Measurements from ENCODE around the gene CNTN6. TPM values are rescaled to one million over a fixed set of nuclear protein-coding genes. Genes with fewer than 3 reads are reported as not detected.
A peak's percentile ranks its signal among the peaks of the same experiment; 100 is the strongest.

Gene CNTN6
- total RNA-seq, 1 experiment from 2014 or later, result not detected

- H2BK15ac ChIP-seq (ENCODE audit: low read depth, low read length), result no peak overlapping the region
These were observed 38.3 kb downstream of the CNTN6 start for GRCh38 chr3:1131166-1131565.

More at GRCh38 chr3:1131166-1131565, 38.3 kb downstream of the CNTN6 start:
- Histone ChIP-seq H2BK120ac (ENCODE audit: low read depth, low read length, poor library complexity, severe bottlenecking) (no peak overlapping the region), H2BK5ac (ENCODE audit: insufficient read length, low read length) (no peak overlapping the region), H3K4me2 (ENCODE audit: insufficient read depth, insufficient read length, low read length) (no peak overlapping the region), H3K27ac (ENCODE audit: insufficient read length, low read depth, low read length) (no peak overlapping the region), H3K79me2 (ENCODE audit: insufficient read depth, low read length) (no peaks in the 10 kb centered on the region), H4K5ac (ENCODE audit: insufficient read length, low read depth, low read length) (no peak overlapping the region), H4K8ac (replicated peaks; ENCODE audit: insufficient read length, low read depth, low read length) (no peak overlapping the region), H3T11ph (ENCODE audit: low read length) (no peak overlapping the region), H3K27me3 (ENCODE audit: insufficient read depth, low read length) (no peaks in the 10 kb centered on the region), H2BK20ac (ENCODE audit: low read depth, low read length, poor library complexity, severe bottlenecking) (no peak overlapping the region), H3K18ac (ENCODE audit: insufficient read length, low read depth, low read length) (no peak overlapping the region), H3K4me1 (ENCODE audit: insufficient read depth, low read length) (no peaks in the 10 kb centered on the region), H3K23me2 (ENCODE audit: insufficient read length, low read depth, low read length, poor library complexity, severe bottlenecking) (no peaks in the 10 kb centered on the region), H3K4ac (ENCODE audit: low read depth, low read length) (no peak overlapping the region), H3K56ac (ENCODE audit: insufficient read length, low read depth, low read length) (no peak overlapping the region), H2AK5ac (ENCODE audit: insufficient read length, low read length) (no peak overlapping the region), H2AFZ (ENCODE audit: low read length) (no peak overlapping the region), H3K23ac (ENCODE audit: insufficient read length, low read depth, low read length) (no peak overlapping the region), H3K9ac (ENCODE audit: extremely low read depth, insufficient read length, low read length) (no peak overlapping the region), H3K14ac (ENCODE audit: insufficient read depth, low read length) (no peak overlapping the region), H3K79me1 (ENCODE audit: insufficient read depth, low read depth, low read length, poor library complexity, severe bottlenecking) (no peaks in the 10 kb centered on the region), H4K20me1 (ENCODE audit: control insufficient read depth, insufficient read depth, insufficient read length) (no peaks in the 10 kb centered on the region), H2BK12ac (ENCODE audit: insufficient read length, low read depth, low read length) (no peak overlapping the region), H3K9me3 (ENCODE audit: control insufficient read depth, low read depth, low read length) (no peaks in the 10 kb centered on the region), H4K91ac (ENCODE audit: insufficient read length, low read depth, low read length) (no peak overlapping the region)
- H3K27me3 Mint-ChIP-seq (ENCODE audit: low read depth), result no peaks in the 10 kb centered on the region
- 0 out of 7 replicates have a peak overlapping the region, but pooled peaks of 1 of the 3 experiments have one; percentile 42 for H3K27ac Mint-ChIP-seq
- no peaks in the 10 kb centered on the region for H3K9me3 Mint-ChIP-seq
- DNase-seq, result no peak
- H3K4me1 Mint-ChIP-seq, result peaks cover 9 to 12% of the 10 kb centered on the region in 2 experiments
- H3K36me3 Mint-ChIP-seq (ENCODE audit: insufficient read depth in 1 of 3, low read depth in 3 of 3), result no peaks in the 10 kb centered on the region
- WGBS (ENCODE audit: extremely low coverage, insufficient read length, low lambda C conversion rate), result no CpG with 5 or more reads among the region's 1 CpG
- no peak for TF ChIP-seq CTCF (conservative IDR thresholded peaks at IDR 0.05)
- no peak overlapping the region for H3K4me3 Mint-ChIP-seq
